GM18870 (cell line): ENCODE measurements around the gene ASPG.

ENCODE experiments used
- ATAC-seq: cut with Tn5 transposase; IDR thresholded peaks from one replicate; pipeline ENCODE4 v1.9.1; 2021; ENCODE audit warnings: moderate library complexity; ENCODE audit not compliant: unreplicated experiment

Gene ASPG

GRCh38 chr14:104073764-104074163 lies 11.7 kb upstream of the ASPG start:
- no peak for ATAC-seq

- ATAC-seq = no peak
These were observed 9.9 kb upstream of the ASPG start for GRCh38 chr14:104075530-104076151.

- no peak for ATAC-seq
These were observed 8.8 kb upstream of the ASPG start for GRCh38 chr14:104076743-104077142.

- peak; percentile 64 for ATAC-seq
These were observed 7.5 kb upstream of the ASPG start for GRCh38 chr14:104078031-104078455.

- no peak for ATAC-seq
These were observed 4.9 kb upstream of the ASPG start for GRCh38 chr14:104080376-104081260.

GRCh38 chr14:104081261-104081835 lies 4.2 kb upstream of the ASPG start:
- no peak for ATAC-seq

GRCh38 chr14:104081951-104082464 lies 3.5 kb upstream of the ASPG start:
- ATAC-seq = no peak

GRCh38 chr14:104082807-104083206 lies 2.7 kb upstream of the ASPG start:
- no peak for ATAC-seq

GRCh38 chr14:104084251-104085002 lies 1.1 kb upstream of the ASPG start:
- ATAC-seq = no peak

- ATAC-seq = no peak
These were observed 345 bp downstream of the ASPG start for GRCh38 chr14:104085889-104086201.

- no peak for ATAC-seq
These were observed 735 bp downstream of the ASPG start for GRCh38 chr14:104086210-104086660.

GRCh38 chr14:104086661-104087461 lies 1.4 kb downstream of the ASPG start:
- ATAC-seq = no peak

- ATAC-seq = no peak
These were observed 2.0 kb downstream of the ASPG start for GRCh38 chr14:104087505-104087904.

- no peak for ATAC-seq
These were observed 2.7 kb downstream of the ASPG start for GRCh38 chr14:104087981-104088850.

GRCh38 chr14:104090071-104090748 lies 4.7 kb downstream of the ASPG start:
- no peak for ATAC-seq

GRCh38 chr14:104091061-104091926 lies 5.8 kb downstream of the ASPG start:
- no peak for ATAC-seq

- no peak for ATAC-seq
These were observed 6.6 kb downstream of the ASPG start for GRCh38 chr14:104091927-104092771.
